Renal cortical epithelial cell (primary cell): Measurements from ENCODE around the gene BPGM. TPM values are rescaled to one million over a fixed set of nuclear protein-coding genes. Genes with fewer than 3 reads are reported as not detected.
A peak's percentile ranks its signal among the peaks of the same experiment; 100 is the strongest.

Experiments used
- DNase-seq: peaks from one replicate; pipeline ENCODE4 v3.0.0-alpha.2; 2011; ENCODE audit warnings: low read depth
- total RNA-seq: library from RNA; depleted of rRNA; stranded (reverse); fragments of >200 nt; gene quantifications from 2 replicates; pipeline ENCODE4 v1.2.3, GENCODE V29; 2014

Gene BPGM
- total RNA-seq, 1 donor from 2014 or later = 45.8 TPM

DNA sequence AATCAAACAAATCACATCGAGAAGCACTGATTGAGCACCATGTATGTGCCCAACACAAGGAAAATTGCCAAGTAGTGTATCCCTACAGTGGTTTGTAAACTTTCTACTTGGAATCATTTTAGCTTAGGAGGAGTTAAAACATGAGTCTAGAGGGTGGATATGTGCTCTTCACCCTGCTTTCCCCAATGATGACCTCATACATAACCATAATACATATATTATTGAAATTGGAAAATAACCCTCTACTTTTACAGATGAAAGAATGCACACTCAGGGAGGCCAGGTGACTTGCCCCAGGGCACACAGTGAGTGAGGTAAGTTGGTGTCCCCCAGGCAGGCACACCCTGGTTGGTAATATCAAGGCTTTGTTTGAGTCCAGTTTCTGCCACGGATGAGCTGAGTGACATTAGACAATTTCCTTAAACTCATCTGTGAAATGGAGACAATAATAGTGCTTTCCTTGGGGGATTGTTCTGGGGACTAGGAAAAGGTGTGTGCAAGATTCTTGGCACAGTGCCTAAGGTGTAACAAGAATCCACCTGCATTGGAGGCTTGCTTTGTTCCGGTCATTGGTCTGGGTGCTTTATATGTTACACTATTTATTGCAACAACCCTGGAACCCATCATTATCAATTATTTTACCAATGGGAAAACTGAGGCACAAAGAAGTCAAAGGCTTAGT is 50.7 kb downstream of the BPGM start:
- DNase-seq = no peak

DNA sequence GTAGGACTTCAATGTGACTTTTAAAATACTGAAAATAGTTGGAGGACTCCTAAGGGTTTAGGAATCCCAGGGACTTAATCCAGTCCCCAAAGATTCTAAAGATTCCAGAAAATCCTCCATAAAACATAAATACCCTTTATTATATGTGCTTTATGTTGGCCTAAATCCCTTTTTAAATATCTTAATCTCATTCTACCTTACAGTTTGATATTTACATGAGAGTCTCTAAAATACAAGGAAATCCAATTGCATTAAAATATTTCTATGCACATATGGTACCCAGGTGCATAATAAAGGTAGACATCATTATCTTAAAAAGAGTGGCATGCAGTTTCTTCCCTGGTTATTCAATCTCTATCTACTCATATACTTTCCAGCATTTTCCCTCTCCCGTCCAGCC is 51.8 kb downstream of the BPGM start:
- no peak for DNase-seq

GRCh38 chr7:134699021-134699818 is 52.6 kb downstream of the BPGM start:
- DNase-seq = no peak

- no peak for DNase-seq
Observed at GRCh38 chr7:134699899-134700298, 53.2 kb downstream of the BPGM start.

GRCh38 chr7:134701272-134701671 is 54.6 kb downstream of the BPGM start:
- DNase-seq = peak; percentile 33

- DNase-seq = no peak
Observed at GRCh38 chr7:134702366-134703240, 56.0 kb downstream of the BPGM start.

- no peak for DNase-seq
Observed at GRCh38 chr7:134703241-134703594, 56.6 kb downstream of the BPGM start.

GRCh38 chr7:134703782-134704181 is 57.1 kb downstream of the BPGM start:
- DNase-seq = peak; percentile 82

GRCh38 chr7:134704827-134705226 is 58.2 kb downstream of the BPGM start:
- no peak for DNase-seq

GRCh38 chr7:134705716-134706115 is 59.1 kb downstream of the BPGM start:
- DNase-seq = no peak

DNA sequence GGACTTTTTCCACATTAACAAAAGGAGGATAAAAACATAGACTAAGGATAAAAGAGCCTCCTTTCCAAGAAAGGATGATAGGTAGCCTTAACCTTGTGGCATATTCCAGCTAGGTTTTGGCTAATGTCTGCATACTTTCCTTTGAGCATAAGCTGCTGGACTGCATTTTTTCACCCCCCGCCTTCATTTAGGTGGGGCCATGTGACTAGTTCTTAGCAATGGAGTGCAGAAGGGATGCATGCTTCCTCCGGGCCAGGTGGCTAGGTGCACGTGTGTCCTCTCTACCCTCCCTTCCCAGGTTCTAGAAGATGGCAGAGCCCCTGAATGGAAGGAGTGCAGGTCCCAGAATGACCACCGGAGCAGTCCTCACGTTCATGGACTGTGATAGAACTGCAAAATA is 59.8 kb downstream of the BPGM start:
- no peak for DNase-seq

GRCh38 chr7:134707663-134708378 is 61.2 kb downstream of the BPGM start:
- no peak for DNase-seq

DNA sequence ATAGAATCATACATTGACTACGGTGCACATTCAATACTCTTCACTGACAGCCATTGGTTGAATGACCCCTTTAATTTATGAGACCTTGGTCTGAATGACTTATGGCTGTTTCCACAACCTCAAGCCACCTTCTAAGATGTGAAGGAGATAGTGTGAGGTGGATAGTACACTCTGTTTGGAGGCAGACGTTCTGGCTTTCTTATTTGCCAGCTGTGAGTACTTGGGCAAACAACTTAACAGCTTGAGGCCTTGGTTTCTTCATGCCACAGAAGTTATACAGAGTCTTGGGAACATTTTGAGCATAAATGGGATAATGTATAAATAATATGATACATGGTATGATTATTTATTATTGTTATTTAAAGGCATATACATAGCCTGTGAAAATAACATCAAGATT is 62.0 kb downstream of the BPGM start:
- DNase-seq = no peak

DNA sequence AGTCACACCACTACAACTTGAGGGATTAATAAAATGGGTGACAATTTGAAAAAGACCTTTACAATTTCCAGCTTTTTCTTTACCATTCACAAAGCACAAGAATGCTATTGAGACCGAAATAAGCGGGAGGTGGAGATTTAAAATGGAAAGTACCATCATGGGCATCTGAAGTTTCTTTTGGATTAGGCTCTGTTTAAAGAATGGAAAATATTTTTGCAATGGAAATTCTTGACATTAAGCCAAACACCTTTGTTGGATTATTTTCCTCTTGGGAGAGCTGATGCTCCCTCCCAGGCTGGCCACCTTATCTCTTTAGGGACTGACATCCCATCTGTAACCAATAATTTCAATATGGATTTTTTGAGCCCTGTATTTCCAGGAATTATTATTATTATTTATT is 62.5 kb downstream of the BPGM start:
- DNase-seq = no peak

GRCh38 chr7:134710511-134710853 is 63.8 kb downstream of the BPGM start:
- no peak for DNase-seq

DNA sequence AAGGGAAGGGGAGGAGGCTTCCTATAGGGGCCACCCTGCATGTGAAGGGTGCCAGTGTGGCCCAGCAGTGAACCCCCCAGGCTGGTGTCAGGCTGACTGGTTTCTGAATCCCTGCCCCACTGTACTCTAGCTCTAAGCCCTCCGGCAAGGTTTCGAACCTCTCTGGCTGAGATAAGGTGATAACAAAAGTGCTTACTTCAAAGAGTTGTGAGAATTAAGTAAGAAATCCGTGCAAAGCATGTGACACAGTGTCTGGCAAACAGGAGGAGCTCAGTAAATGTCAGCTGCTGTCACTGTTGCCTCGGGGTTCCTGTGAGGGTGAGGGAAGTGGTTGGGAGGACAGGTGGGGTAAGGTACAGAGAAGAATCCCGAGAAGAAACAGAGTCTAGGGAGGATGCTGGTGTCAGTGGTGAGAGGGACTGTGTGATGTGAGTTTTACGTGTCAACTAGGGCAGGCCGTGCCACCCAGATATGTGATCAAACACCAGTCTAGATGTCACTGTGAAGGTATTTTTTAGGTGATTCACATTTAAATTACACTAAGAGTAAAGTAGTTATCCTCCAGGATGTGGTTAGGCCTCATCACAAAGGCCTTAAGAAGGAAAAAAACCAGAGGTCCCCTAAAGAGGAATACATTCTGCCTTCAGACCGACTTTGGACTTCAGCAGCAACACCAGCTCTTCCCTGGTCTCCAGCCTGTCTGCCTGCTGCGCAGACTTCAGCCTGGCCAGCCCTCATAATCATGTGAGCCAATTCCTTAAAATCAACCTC is 64.4 kb downstream of the BPGM start:
- peak; percentile 23 for DNase-seq

- DNase-seq = no peak
Observed at GRCh38 chr7:134712196-134712595, 65.5 kb downstream of the BPGM start.

DNA sequence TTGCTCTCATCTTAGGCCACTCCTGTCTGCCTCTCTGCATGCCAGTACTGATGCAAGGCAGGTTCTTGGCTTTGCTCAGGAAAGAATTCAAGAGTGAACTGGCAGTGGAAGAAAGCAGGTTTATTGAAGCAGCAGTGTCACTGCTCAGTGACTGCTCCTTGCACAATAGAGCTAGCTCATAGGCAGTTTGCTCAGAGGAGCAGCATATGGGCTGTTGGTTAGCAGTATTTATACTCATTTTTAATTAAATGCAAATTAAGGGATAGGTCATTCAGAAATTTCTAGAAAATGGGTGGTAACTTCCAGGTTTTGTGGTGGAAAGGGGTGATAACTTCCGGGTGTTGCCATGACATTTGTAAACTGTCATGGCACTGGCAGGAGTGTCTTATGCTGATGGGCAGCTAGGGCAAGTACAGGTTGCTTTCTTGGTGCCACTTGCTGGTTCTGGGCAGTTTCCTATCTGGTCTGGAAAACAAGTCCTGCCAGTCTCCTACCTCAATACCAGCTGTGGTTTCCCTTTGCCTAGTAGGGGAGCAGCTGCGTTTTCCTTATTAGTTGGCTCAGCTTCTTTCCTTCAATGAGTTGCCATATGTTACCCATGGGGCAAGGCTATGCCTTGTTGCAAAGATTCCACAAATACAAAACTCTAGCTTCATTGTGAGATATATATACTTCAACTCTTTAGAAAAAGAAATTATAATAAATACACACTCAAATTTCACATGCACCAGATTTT is 68.0 kb downstream of the BPGM start:
- no peak for DNase-seq

GRCh38 chr7:134718211-134718875 is 71.7 kb downstream of the BPGM start:
- no peak for DNase-seq
